BJ (cell line): ENCODE results near the gene POLD3. TPM values are rescaled to one million over a fixed set of nuclear protein-coding genes. Genes with fewer than 3 reads are reported as not detected.
"Not testable (repeated sequence)": the region's sequence is repeated elsewhere in the genome, so short reads cannot be mapped to it uniquely, and the experiment has no call there.

Experiments
- CTCF ChIA-PET: fragments of 350-600 bp; formaldehyde crosslinking; extraction: SDS; loops from one replicate; lab custom pipeline; 2021; ENCODE audit warnings: antibody characterized with exemption, inconsistent platforms; lab: Yijun Ruan, JAX
- POLR2A ChIA-PET: fragments of 300-600 bp; sonication (Branson Sonifier 250); formaldehyde crosslinking; extraction: SDS; loops from one replicate; lab custom pipeline; 2021; ENCODE audit warnings: antibody characterized with exemption; lab: Charles Lee
- DNase-seq: peaks from one replicate; pipeline ENCODE4 v3.0.0-alpha.2; 2011; ENCODE audit warnings: low read depth
- H3K27me3 ChIP-seq: 2 replicates; pipeline ENCODE4 v1.6.0; 2011; ENCODE audit warnings: low read length; ENCODE audit not compliant: control insufficient read depth, insufficient read depth
- H3K36me3 ChIP-seq: 2 replicates; pipeline ENCODE4 v1.5.1; 2011; ENCODE audit warnings: low read length; ENCODE audit not compliant: control insufficient read depth, insufficient read depth
- H3K4me3 ChIP-seq: 2 replicates; pipeline ENCODE4 v1.5.1; 2011; ENCODE audit warnings: low read depth, mild to moderate bottlenecking, control low read depth, low read length
- polyA plus RNA-seq: library from polyadenylated mRNA; depleted of rRNA; stranded (reverse); fragments of >200 nt; gene quantifications from 2 replicates; pipeline ENCODE4 v1.2.3, GENCODE V29; 2011
- TF ChIP-seq, protein P1 (sequence below): IDR thresholded peaks from 2 replicates; pipeline ENCODE4 v1.5.1; 2011; ENCODE audit warnings: low read depth, mild to moderate bottlenecking, control low read depth, inconsistent platforms, low read length, moderate library complexity; ENCODE audit not compliant: insufficient read depth

Gene POLD3
- polyA plus RNA-seq, 1 experiment = 11.4 TPM

DNA sequence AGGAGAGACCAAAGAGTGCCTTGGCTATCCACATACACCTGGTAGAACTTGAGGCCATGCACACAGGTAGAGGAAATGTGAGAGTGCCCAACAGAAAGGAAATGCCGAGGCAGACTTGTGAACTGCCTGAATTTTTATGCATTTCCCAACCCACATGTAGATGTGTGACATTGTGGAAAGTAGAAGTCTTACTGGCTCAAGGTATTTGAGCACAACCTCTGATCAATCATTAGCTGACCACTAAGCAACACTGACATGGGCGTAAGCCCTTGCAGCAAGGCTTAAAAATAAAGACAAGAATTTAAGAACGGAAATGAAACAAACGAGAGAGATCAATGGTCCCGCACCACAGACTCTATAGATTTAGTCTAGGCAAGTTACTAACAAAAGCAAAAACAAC, 62.6 kb downstream of the POLD3 start:
- TF ChIP-seq, protein P1, sequence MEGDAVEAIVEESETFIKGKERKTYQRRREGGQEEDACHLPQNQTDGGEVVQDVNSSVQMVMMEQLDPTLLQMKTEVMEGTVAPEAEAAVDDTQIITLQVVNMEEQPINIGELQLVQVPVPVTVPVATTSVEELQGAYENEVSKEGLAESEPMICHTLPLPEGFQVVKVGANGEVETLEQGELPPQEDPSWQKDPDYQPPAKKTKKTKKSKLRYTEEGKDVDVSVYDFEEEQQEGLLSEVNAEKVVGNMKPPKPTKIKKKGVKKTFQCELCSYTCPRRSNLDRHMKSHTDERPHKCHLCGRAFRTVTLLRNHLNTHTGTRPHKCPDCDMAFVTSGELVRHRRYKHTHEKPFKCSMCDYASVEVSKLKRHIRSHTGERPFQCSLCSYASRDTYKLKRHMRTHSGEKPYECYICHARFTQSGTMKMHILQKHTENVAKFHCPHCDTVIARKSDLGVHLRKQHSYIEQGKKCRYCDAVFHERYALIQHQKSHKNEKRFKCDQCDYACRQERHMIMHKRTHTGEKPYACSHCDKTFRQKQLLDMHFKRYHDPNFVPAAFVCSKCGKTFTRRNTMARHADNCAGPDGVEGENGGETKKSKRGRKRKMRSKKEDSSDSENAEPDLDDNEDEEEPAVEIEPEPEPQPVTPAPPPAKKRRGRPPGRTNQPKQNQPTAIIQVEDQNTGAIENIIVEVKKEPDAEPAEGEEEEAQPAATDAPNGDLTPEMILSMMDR = no peak
- Histone ChIP-seq H3K4me3 (no peak overlapping the region), H3K27me3 (no peaks in the 10 kb centered on the region), H3K36me3 (no peaks in the 10 kb centered on the region)
- ChIA-PET CTCF (interaction anchor here (1.4 kb wide), 1 partner anchor 18 kb away, joined by 3 read pairs; no protein-coding TSS in a partner anchor), POLR2A (no interaction called here)
- DNase-seq = no peak

DNA sequence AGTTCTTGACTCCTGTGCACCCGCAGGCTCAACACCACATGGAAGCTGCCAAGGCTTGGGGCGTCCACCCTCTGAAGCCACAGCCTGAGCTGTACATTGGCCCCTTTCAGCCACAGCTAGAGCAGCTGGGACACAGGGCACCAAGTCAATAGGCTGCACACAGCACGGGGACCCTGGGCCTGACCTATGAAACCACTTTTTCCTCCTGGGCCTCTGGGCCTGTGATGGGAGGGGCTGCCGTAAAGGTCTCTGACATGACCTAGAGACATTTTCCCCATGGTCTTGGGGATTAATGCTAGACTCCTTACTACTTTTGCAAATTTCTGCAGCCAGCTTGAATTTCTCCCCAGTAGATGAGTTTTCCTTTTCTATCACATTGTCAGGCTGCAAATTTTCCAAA, 66.7 kb downstream of the POLD3 start:
- H3K27me3 ChIP-seq, H3K4me3 ChIP-seq, DNase-seq, H3K36me3 ChIP-seq, POLR2A ChIA-PET: not testable (repeated sequence)
- CTCF ChIA-PET = interaction anchor here (0.7 kb wide), 1 partner anchor 120 kb away, joined by 3 read pairs; no protein-coding TSS in a partner anchor

DNA sequence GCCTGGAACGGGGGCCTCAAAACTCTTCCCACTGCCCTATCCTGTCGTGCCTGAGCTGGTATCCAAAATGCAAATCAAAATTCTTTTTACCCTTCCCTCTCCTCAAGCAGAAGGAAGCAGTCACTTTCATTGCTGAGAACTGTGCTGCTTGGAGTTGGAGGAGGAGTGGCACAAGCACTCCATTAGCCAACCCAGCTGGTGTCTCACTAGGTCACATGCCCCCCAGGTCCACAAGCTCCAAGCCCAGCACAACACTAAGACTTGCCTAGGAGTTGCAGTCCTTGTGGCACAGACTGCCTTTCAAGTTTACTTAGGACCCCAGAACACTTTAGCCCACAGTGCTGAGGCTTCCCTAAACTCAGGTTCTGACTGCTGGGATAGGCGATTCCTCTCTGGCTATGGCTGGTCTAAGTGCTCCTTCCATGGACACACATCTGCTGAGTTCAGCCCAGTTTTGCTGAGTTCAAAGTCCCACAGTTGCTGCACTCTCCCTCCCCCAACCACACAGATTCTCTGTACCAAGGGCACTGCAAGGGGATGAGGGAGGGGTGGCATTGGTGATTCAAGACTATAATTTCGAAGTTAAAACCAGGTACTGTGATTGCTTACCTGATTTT, 70.2 kb downstream of the POLD3 start:
- H3K27me3 ChIP-seq = no peaks in the 10 kb centered on the region
- H3K36me3 ChIP-seq = no peaks in the 10 kb centered on the region
- CTCF ChIA-PET = interaction anchor here (0.6 kb wide), 1 partner anchor 30 kb away, joined by 3 read pairs; no protein-coding TSS in a partner anchor
- no peak for DNase-seq
- POLR2A ChIA-PET = interaction anchor here (0.5 kb wide), 1 partner anchor 10 kb away, joined by 3 read pairs; no protein-coding TSS in a partner anchor
- TF ChIP-seq, protein P1 = no peak
- H3K4me3 ChIP-seq = no peak overlapping the region

DNA sequence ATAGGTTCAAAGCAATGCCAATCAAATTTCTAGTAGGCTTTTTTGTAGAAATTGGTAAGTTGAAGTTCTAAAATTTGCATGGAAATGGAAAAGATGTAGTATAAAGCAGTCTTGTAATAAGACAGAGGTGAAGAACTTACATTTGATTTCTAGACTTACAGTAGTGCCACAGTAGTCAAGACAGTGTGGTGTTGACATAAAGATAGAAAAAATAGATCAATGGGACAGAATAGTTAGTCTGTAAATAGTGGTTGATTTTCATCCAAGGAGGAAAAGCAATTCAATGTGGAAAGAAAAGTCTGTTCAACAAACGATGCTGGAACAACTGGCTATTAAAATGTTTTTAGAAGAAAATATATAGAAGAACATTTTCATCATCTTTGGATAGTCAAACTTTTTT, 70.9 kb downstream of the POLD3 start:
- ChIA-PET POLR2A (no interaction called here), CTCF (interaction anchor here (0.6 kb wide), 1 partner anchor 64 kb away, joined by 3 read pairs; no protein-coding TSS in a partner anchor)
- H3K4me3 ChIP-seq = no peak overlapping the region
- H3K36me3 ChIP-seq = no peaks in the 10 kb centered on the region
- no peak for DNase-seq
- TF ChIP-seq, protein P1 = no peak
- no peaks in the 10 kb centered on the region for H3K27me3 ChIP-seq

DNA sequence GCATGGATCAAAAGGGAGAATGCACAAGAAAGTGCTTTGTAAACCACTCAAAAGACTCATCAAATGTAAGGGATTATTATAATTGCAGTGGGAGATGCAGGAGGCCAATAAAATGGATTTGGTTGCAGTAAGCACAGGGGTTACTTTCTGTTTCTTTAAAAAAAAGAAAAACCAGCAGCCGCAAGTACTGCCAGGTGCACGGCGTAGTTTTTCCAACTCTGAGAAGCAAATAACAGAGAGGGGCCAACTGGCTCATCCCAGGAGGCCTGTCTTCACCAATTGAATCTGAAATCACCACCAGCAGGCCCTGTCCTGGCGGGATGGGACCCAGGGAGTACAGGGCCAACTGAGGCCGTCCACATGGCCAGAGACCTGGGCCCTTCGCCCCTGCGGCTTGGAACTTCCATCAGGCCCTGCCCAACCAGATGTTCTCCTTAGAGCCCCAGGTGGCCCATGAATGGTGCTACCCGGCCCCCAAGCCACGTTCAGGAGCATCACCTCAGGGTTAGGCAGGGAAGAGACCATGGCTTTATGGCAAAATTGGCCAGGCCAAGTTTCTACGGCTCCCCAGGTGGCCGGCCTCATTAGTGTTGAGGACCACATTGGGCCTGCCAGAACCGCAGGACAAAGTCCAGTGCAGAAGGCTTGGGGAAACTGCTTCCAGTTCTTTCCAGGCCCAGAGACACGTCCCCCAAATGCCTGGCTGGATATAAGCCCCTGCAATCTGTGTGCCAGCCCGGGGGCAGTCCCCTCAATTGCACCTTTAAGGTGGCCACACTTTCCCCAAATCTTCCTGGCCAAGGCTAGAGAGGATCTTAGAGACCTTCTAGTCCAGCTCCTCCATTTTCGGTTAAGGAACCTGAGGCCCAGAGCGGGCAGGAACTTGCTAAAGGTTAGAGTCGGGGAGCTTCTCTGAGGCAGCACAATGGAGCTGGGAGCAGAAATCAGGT, 77.1 kb downstream of the POLD3 start:
- Histone ChIP-seq H3K36me3 (no peaks in the 10 kb centered on the region), H3K4me3 (no peak overlapping the region), H3K27me3 (no peaks in the 10 kb centered on the region)
- DNase-seq = no peak
- POLR2A ChIA-PET = no interaction called here
- TF ChIP-seq, protein P1 = no peak
- CTCF ChIA-PET = interaction anchor here (0.8 kb wide), 1 partner anchor 35 kb away, joined by 3 read pairs; no protein-coding TSS in a partner anchor
